H9 (cell line): ENCODE results near the gene CADPS. TPM values are rescaled to one million over a fixed set of nuclear protein-coding genes. Genes with fewer than 3 reads are reported as not detected.

Source experiments
- DNase-seq: peaks from one replicate; pipeline ENCODE4 v3.0.0-alpha.2; 2017
- H2AFZ ChIP-seq: one replicate; pipeline ENCODE4 v1.6.1; 2013; ENCODE audit warnings: mild to moderate bottlenecking, low read length, control low read depth, moderate library complexity
- H2AK5ac ChIP-seq: 2 replicates; pipeline ENCODE4 v1.6.1; 2013; ENCODE audit warnings: low read length, control low read depth, mixed read lengths; ENCODE audit not compliant: insufficient read length
- H2BK120ac ChIP-seq: one replicate; pipeline ENCODE4 v1.6.1; 2013; ENCODE audit warnings: low read depth, mild to moderate bottlenecking, low read length, control low read depth, inconsistent platforms; ENCODE audit not compliant: poor library complexity, severe bottlenecking
- H2BK12ac ChIP-seq: 2 replicates; pipeline ENCODE4 v1.6.1; 2013; ENCODE audit warnings: low read length, control low read depth, mixed read lengths, low read depth; ENCODE audit not compliant: insufficient read length
- H2BK15ac ChIP-seq: 2 replicates; pipeline ENCODE4 v1.6.1; 2013; ENCODE audit warnings: low read depth, low read length, control low read depth
- H2BK20ac ChIP-seq: one replicate; pipeline ENCODE4 v1.6.1; 2013; ENCODE audit warnings: low read depth, mild to moderate bottlenecking, low read length, control low read depth, inconsistent platforms; ENCODE audit not compliant: poor library complexity, severe bottlenecking
- H2BK5ac ChIP-seq: 2 replicates; pipeline ENCODE4 v1.6.1; 2013; ENCODE audit warnings: low read length, control low read depth, mixed read lengths; ENCODE audit not compliant: insufficient read length
- H3K14ac ChIP-seq: 2 replicates; pipeline ENCODE4 v1.6.1; 2013; ENCODE audit warnings: low read length, control low read depth; ENCODE audit not compliant: insufficient read depth
- H3K18ac ChIP-seq: 2 replicates; pipeline ENCODE4 v1.6.1; 2013; ENCODE audit warnings: low read depth, mild to moderate bottlenecking, mixed read lengths, low read length, control low read depth; ENCODE audit not compliant: insufficient read length
- H3K23ac ChIP-seq: 2 replicates; pipeline ENCODE4 v1.6.1; 2013; ENCODE audit warnings: low read length, control low read depth, mixed read lengths, low read depth; ENCODE audit not compliant: insufficient read length
- H3K23me2 ChIP-seq: 2 replicates; pipeline ENCODE4 v1.6.1; 2013; ENCODE audit warnings: low read depth, mild to moderate bottlenecking, mixed read lengths, low read length, control low read depth; ENCODE audit not compliant: insufficient read length, poor library complexity, severe bottlenecking
- H3K27ac ChIP-seq: 2 replicates; pipeline ENCODE4 v1.5.1; 2013; ENCODE audit warnings: low read length, control low read depth, mixed read lengths, low read depth; ENCODE audit not compliant: insufficient read length
- H3K27me3 ChIP-seq: 2 replicates; pipeline ENCODE4 v1.6.1; 2013; ENCODE audit warnings: low read length, control low read depth, inconsistent platforms; ENCODE audit not compliant: insufficient read depth
- H3K4ac ChIP-seq: 2 replicates; pipeline ENCODE4 v1.6.1; 2013; ENCODE audit warnings: low read depth, mild to moderate bottlenecking, control low read depth, inconsistent platforms, low read length, moderate library complexity
- H3K4me1 ChIP-seq: 2 replicates; pipeline ENCODE4 v1.6.1; 2013; ENCODE audit warnings: low read length, control low read depth, inconsistent platforms; ENCODE audit not compliant: insufficient read depth
- H3K4me2 ChIP-seq: 2 replicates; pipeline ENCODE4 v1.6.1; 2013; ENCODE audit warnings: low read length, control low read depth, mixed read lengths; ENCODE audit not compliant: insufficient read length, insufficient read depth
- H3K56ac ChIP-seq: 2 replicates; pipeline ENCODE4 v1.6.1; 2013; ENCODE audit warnings: low read depth, mild to moderate bottlenecking, mixed read lengths, low read length, control low read depth; ENCODE audit not compliant: insufficient read length
- H3K79me1 ChIP-seq: 2 replicates; pipeline ENCODE4 v1.6.1; 2013; ENCODE audit warnings: low read depth, mild to moderate bottlenecking, moderate library complexity, low read length, control low read depth, inconsistent platforms; ENCODE audit not compliant: insufficient read depth, poor library complexity, severe bottlenecking
- H3K79me2 ChIP-seq: 2 replicates; pipeline ENCODE4 v1.6.1; 2013; ENCODE audit warnings: low read length, control low read depth, inconsistent platforms; ENCODE audit not compliant: insufficient read depth
- H3K9ac ChIP-seq: 2 replicates; pipeline ENCODE4 v1.6.1; 2013; ENCODE audit warnings: low read length, control low read depth, mixed read lengths; ENCODE audit not compliant: insufficient read length; ENCODE audit errors: extremely low read depth
- H3K9me3 ChIP-seq: one replicate; pipeline ENCODE4 v1.6.1; 2013; ENCODE audit warnings: low read depth, low read length, inconsistent platforms; ENCODE audit not compliant: control insufficient read depth
- H3T11ph ChIP-seq: one replicate; pipeline ENCODE4 v1.6.1; 2013; ENCODE audit warnings: mild to moderate bottlenecking, low read length, control low read depth, inconsistent platforms
- H4K20me1 ChIP-seq: one replicate; pipeline ENCODE4 v1.6.1; 2013; ENCODE audit not compliant: control insufficient read depth, insufficient read length, insufficient read depth
- H4K5ac ChIP-seq: 2 replicates; pipeline ENCODE4 v1.6.1; 2013; ENCODE audit warnings: low read depth, mild to moderate bottlenecking, mixed read lengths, low read length, control low read depth; ENCODE audit not compliant: insufficient read length
- H4K8ac ChIP-seq: replicated peaks from 2 replicates; pipeline ENCODE4 v1.6.1; 2013; ENCODE audit warnings: low read length, control low read depth, mixed read lengths, low read depth; ENCODE audit not compliant: insufficient read length
- H4K91ac ChIP-seq: 2 replicates; pipeline ENCODE4 v1.6.1; 2013; ENCODE audit warnings: low read depth, mild to moderate bottlenecking, moderate library complexity, mixed read lengths, low read length, control low read depth; ENCODE audit not compliant: insufficient read length
- H3K27ac Mint-ChIP-seq, 3 experiments: 2 replicates in 2 of 3; 3 replicates in 1 of 3; pipeline ENCODE4 v1.8.0; 2020 to 2021; ENCODE audit warnings: mixed read lengths in 3 of 3, mild to moderate bottlenecking in 1 of 3, moderate library complexity in 1 of 3
- H3K27me3 Mint-ChIP-seq: 2 replicates; pipeline ENCODE4 v1.8.0; 2021; ENCODE audit warnings: low read depth, mild to moderate bottlenecking, moderate library complexity, mixed read lengths
- H3K36me3 Mint-ChIP-seq, 3 experiments: 2 replicates in 2 of 3; 3 replicates in 1 of 3; pipeline ENCODE4 v1.8.0; 2020 to 2021; ENCODE audit warnings: low read depth in 3 of 3, mixed read lengths in 3 of 3; ENCODE audit not compliant: insufficient read depth in 1 of 3
- H3K4me1 Mint-ChIP-seq, 2 experiments: 2 replicates each; pipeline ENCODE4 v1.8.0; 2020; ENCODE audit warnings: mixed read lengths in 2 of 2
- H3K4me3 Mint-ChIP-seq, 2 experiments: 2 replicates in 1 of 2; 3 replicates in 1 of 2; pipeline ENCODE4 v1.8.0; 2020 to 2021; ENCODE audit warnings: mild to moderate bottlenecking in 2 of 2, mixed read lengths in 2 of 2, moderate library complexity in 1 of 2
- H3K9me3 Mint-ChIP-seq, 2 experiments: 2 replicates in 1 of 2; 3 replicates in 1 of 2; pipeline ENCODE4 v1.8.0; 2020; ENCODE audit warnings: mild to moderate bottlenecking in 2 of 2, mixed read lengths in 2 of 2, moderate library complexity in 1 of 2
- WGBS: extraction: QIAGEN DNeasy Blood & Tissue Kit; methylation state at CpG from one replicate; pipeline ENCODE4 v1.1.7; 2013; ENCODE audit warnings: missing lambda C conversion rate, low lambda C conversion rate, mixed read lengths; ENCODE audit not compliant: insufficient read length; ENCODE audit errors: extremely low coverage; 5-methylcytosine and 5-hydroxymethylcytosine counted together
- total RNA-seq: library from RNA; stranded (reverse); gene quantifications from 2 replicates; pipeline ENCODE4 v1.2.1, GENCODE V29; 2021
- TF ChIP-seq, protein P1 (sequence below): fragments of 200-600 bp; sonication (generic); conservative IDR thresholded peaks from 3 replicates; pipeline ENCODE4 v1.8.0; 2021; ENCODE audit warnings: antibody characterized with exemption, mild to moderate bottlenecking

CADPS gene
- total RNA-seq, 1 experiment from 2014 or later = 6.6 TPM

DNA sequence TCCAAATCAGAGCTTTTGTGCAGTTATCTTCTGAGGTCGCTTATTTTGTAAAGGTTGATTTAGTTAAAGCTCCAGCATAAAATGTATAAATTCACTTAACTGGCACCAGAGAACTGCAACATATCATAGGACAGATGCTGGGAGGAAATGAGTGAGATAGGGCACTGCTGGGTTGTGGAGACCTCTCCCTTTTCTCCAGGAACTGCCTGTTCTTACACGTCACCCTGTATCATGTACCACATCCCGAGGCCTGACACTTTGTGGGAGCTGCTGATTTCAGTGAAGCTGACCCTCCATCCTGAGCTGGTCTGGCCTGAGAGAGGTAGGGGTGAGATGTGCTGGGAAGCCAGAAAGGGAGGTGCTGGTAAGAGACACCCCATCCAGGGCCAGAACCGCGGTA lies 288.0 kb downstream of the CADPS start:
- Histone ChIP-seq H3K27ac (no peak overlapping the region), H4K91ac (no peak overlapping the region), H2BK5ac (no peak overlapping the region), H3K79me1 (no peaks in the 10 kb centered on the region), H3K4ac (no peak overlapping the region), H3K23ac (no peak overlapping the region), H3K23me2 (no peaks in the 10 kb centered on the region), H3K9me3 (no peaks in the 10 kb centered on the region), H2BK12ac (no peak overlapping the region), H3K14ac (no peak overlapping the region), H2BK120ac (no peak overlapping the region), H3K27me3 (no peaks in the 10 kb centered on the region), H2BK15ac (no peak overlapping the region), H2AFZ (no peak overlapping the region), H3K4me2 (no peak overlapping the region), H3K9ac (no peak overlapping the region), H4K8ac (no peak overlapping the region), H3K4me1 (no peaks in the 10 kb centered on the region), H3K56ac (no peak overlapping the region), H2BK20ac (no peak overlapping the region), H3K79me2 (no peaks in the 10 kb centered on the region), H2AK5ac (no peak overlapping the region), H3T11ph (no peak overlapping the region), H4K5ac (no peak overlapping the region), H4K20me1 (no peaks in the 10 kb centered on the region), H3K18ac (no peak overlapping the region)
- WGBS = no CpG with 5 or more reads among the region's 5 CpGs
- Mint-ChIP-seq H3K4me3 (no peak overlapping the region), H3K27me3 (no peaks in the 10 kb centered on the region), H3K4me1 (no peaks in the 10 kb centered on the region), H3K27ac (no peak overlapping the region), H3K9me3 (no peaks in the 10 kb centered on the region), H3K36me3 (peaks cover 0 to 4% (median 0%) of the 10 kb centered on the region in 3 experiments; a peak in 1 of 7 replicates)
- DNase-seq = no peak
- TF ChIP-seq, protein P1, sequence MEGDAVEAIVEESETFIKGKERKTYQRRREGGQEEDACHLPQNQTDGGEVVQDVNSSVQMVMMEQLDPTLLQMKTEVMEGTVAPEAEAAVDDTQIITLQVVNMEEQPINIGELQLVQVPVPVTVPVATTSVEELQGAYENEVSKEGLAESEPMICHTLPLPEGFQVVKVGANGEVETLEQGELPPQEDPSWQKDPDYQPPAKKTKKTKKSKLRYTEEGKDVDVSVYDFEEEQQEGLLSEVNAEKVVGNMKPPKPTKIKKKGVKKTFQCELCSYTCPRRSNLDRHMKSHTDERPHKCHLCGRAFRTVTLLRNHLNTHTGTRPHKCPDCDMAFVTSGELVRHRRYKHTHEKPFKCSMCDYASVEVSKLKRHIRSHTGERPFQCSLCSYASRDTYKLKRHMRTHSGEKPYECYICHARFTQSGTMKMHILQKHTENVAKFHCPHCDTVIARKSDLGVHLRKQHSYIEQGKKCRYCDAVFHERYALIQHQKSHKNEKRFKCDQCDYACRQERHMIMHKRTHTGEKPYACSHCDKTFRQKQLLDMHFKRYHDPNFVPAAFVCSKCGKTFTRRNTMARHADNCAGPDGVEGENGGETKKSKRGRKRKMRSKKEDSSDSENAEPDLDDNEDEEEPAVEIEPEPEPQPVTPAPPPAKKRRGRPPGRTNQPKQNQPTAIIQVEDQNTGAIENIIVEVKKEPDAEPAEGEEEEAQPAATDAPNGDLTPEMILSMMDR = no peak
